Thyroid gland (tissue), 4 donors: ENCODE data around the gene MAD2L1BP.

Source experiments
- CTCF ChIP-seq, 6 experiments: fragments of 200-600 bp in 3 of 6; fragments of 450-650 bp in 3 of 6; sonication (generic) in 3 of 6; IDR thresholded peaks; one replicate each; pipeline ENCODE4 v1.5.1; 2016 to 2019; ENCODE audit warnings: antibody characterized with exemption in 6 of 6, mild to moderate bottlenecking in 2 of 6, inconsistent platforms in 1 of 6, moderate library complexity in 1 of 6
- POLR2A ChIP-seq, 2 donors: fragments of 450-650 bp; IDR thresholded peaks; one replicate each; pipeline ENCODE4 v1.6.1; 2017; ENCODE audit warnings: antibody characterized with exemption in 2 of 2, mild to moderate bottlenecking in 2 of 2, moderate library complexity in 1 of 2

GRCh38 chr6:43621836-43622180, 13.8 kb upstream of the MAD2L1BP start:
- TF ChIP-seq POLR2A (IDR thresholded peaks at IDR 0.05), result no peak
- TF ChIP-seq CTCF (IDR thresholded peaks at IDR 0.05), result no peak
